K562 (cell line): ENCODE measurements around the gene BMP2K. TPM values are rescaled to one million over a fixed set of nuclear protein-coding genes. Genes with fewer than 3 reads are reported as not detected.

ENCODE experiments used
- ATAC-seq: fragments of 200-7000 bp; cut with Tn5 transposase; 3 replicates; pipeline ENCODE4 v1.9.1; 2020; ENCODE audit warnings: moderate library complexity
- Bru-seq: library from RNA; stranded (reverse); fragments of 400-500 nt; gene quantifications from one replicate; lab custom pipeline; 2021; lab: Mats Ljungman, UMichigan
- BruChase-seq, 2 experiments: library from RNA; stranded (reverse); fragments of 400-500 nt; gene quantifications; one replicate each; lab custom pipeline; 2021; lab: Mats Ljungman, UMichigan
- BruUV-seq: library from RNA; stranded (reverse); fragments of 400-500 nt; replicated peaks from 2 replicates; lab custom pipeline; 2021; lab: Mats Ljungman, UMichigan
- CTCF ChIA-PET: fragments of 300-600 bp; formaldehyde crosslinking; extraction: SDS; loops from one replicate; lab custom pipeline; 2021; ENCODE audit warnings: low intra/inter-chr PET ratio; lab: Yijun Ruan, JAX
- POLR2A ChIA-PET: fragments of 300-600, 350-650 bp; sonication (Branson Sonifier 250); formaldehyde crosslinking; extraction: SDS; loops from one replicate; lab custom pipeline; 2021; ENCODE audit warnings: antibody characterized with exemption, inconsistent platforms; lab: Yijun Ruan, JAX
- DNase-seq, 4 experiments: peaks; one replicate each; pipeline versions ENCODE4 v3.0.0 to v3.0.0-alpha.2; 2011 to 2018; ENCODE audit warnings: low spot score in 3 of 4, mixed read lengths in 3 of 4; ENCODE audit errors: extremely low read depth in 1 of 4
- FAIRE-seq: peaks from 2 replicates; lab custom pipeline; 2011; peaks lifted over from hg19 to GRCh38; lab: Jason Lieb, UNC
- H2AFZ ChIP-seq: 2 replicates; pipeline ENCODE4 v1.6.0; 2011; ENCODE audit warnings: low read depth, low read length, control low read depth, inconsistent platforms
- H3K27ac ChIP-seq: fragments of 200-600 bp; 3 replicates; pipeline ENCODE4 v1.8.0; 2011; ENCODE audit warnings: low read depth, mild to moderate bottlenecking, control low read depth, inconsistent platforms, low read length, moderate library complexity, mixed read lengths; ENCODE audit errors: extremely low read depth
- H3K27me3 ChIP-seq, 2 experiments: fragments of 300-600 bp in 1 of 2; 2 replicates in 1 of 2; 3 replicates in 1 of 2; pipeline versions ENCODE4 v1.6.0 to v1.8.0; 2011; ENCODE audit warnings: inconsistent platforms in 2 of 2, low read length in 2 of 2, mild to moderate bottlenecking in 1 of 2, mixed read lengths in 1 of 2, moderate library complexity in 1 of 2; ENCODE audit not compliant: control insufficient read depth in 2 of 2, insufficient read depth in 2 of 2
- H3K36me3 ChIP-seq: fragments of 300-600 bp; 3 replicates; pipeline ENCODE4 v1.8.0; 2011; ENCODE audit warnings: mild to moderate bottlenecking, low read length, inconsistent platforms; ENCODE audit not compliant: control insufficient read depth, insufficient read depth
- H3K4me1 ChIP-seq, 2 experiments: fragments of 200-600 bp in 1 of 2; replicated peaks in 1 of 2; 2 replicates in 1 of 2; 3 replicates in 1 of 2; pipeline versions ENCODE4 v1.5.1 to v1.8.0; 2011; ENCODE audit warnings: inconsistent platforms in 2 of 2, low read length in 2 of 2, mild to moderate bottlenecking in 1 of 2, mixed read lengths in 1 of 2, moderate library complexity in 1 of 2; ENCODE audit not compliant: control insufficient read depth in 2 of 2, insufficient read depth in 2 of 2
- H3K4me2 ChIP-seq: 2 replicates; pipeline ENCODE4 v1.6.1; 2011; ENCODE audit warnings: low read length, control low read depth, inconsistent platforms, mixed read lengths; ENCODE audit not compliant: insufficient read depth
- H3K4me3 ChIP-seq: fragments of 200-600 bp; sonication (generic), shearing (Covaris generic); 2 replicates; pipeline ENCODE4 v1.5.1; 2016; ENCODE audit warnings: control low read depth, inconsistent platforms
- H3K79me2 ChIP-seq: fragments of 200-600 bp; 3 replicates; pipeline ENCODE4 v1.8.0; 2011; ENCODE audit warnings: low read length, inconsistent platforms; ENCODE audit not compliant: control insufficient read depth, insufficient read depth
- H3K9ac ChIP-seq, 2 experiments: 2 replicates each; pipeline versions ENCODE4 v1.6.0 to v1.6.1; 2011; ENCODE audit warnings: low read depth in 2 of 2, low read length in 2 of 2, control low read depth in 1 of 2, inconsistent platforms in 1 of 2, mild to moderate bottlenecking in 1 of 2, mixed read lengths in 1 of 2; ENCODE audit not compliant: insufficient read depth in 1 of 2
- H3K9me1 ChIP-seq: one replicate; pipeline ENCODE4 v1.6.0; 2011; ENCODE audit warnings: inconsistent platforms, mild to moderate bottlenecking, low read length, moderate library complexity; ENCODE audit not compliant: control insufficient read depth, insufficient read depth
- H3K9me3 ChIP-seq: replicated peaks from 2 replicates; pipeline ENCODE4 v1.5.1; 2011; ENCODE audit warnings: low read depth, low read length, inconsistent platforms; ENCODE audit not compliant: control insufficient read depth, insufficient read depth
- H4K20me1 ChIP-seq: replicated peaks from 2 replicates; pipeline ENCODE4 v1.6.1; 2011; ENCODE audit warnings: low read length, inconsistent platforms, mixed read lengths; ENCODE audit not compliant: control insufficient read depth, insufficient read depth
- BRD9 ChIP-seq: fragments of 450-650 bp; IDR thresholded peaks from 2 replicates; pipeline ENCODE4 v1.6.1; 2018; ENCODE audit warnings: low read depth; ENCODE audit not compliant: partially characterized antibody
- CCNT2 ChIP-seq: IDR thresholded peaks from 2 replicates; pipeline ENCODE4 v1.6.1; 2011; ENCODE audit warnings: borderline replicate concordance, low read depth, mild to moderate bottlenecking, moderate library complexity, mixed read lengths, low read length; ENCODE audit not compliant: insufficient read length; ENCODE audit errors: extremely low read depth
- CREB3L1 ChIP-seq: fragments of 450-650 bp; IDR thresholded peaks from 2 replicates; pipeline ENCODE4 v1.6.1; 2014; ENCODE audit warnings: low read depth, mild to moderate bottlenecking, moderate library complexity, borderline replicate concordance
- CTCFL ChIP-seq: IDR thresholded peaks from 2 replicates; pipeline ENCODE4 v1.6.1; 2011; ENCODE audit warnings: borderline replicate concordance, low read depth, mild to moderate bottlenecking, moderate library complexity, low read length; ENCODE audit not compliant: insufficient read depth, poor library complexity, severe bottlenecking
- GABPA ChIP-seq: fragments of 200-800 bp; sonication (Bioruptor generic); conservative IDR thresholded peaks from 2 replicates; pipeline ENCODE4 v1.6.1; 2016; ENCODE audit warnings: low read depth, missing genetic modification characterization, missing compliant biosample characterization
- MCM3 ChIP-seq: fragments of 450-650 bp; IDR thresholded peaks from 2 replicates; pipeline ENCODE4 v1.6.1; 2016
- POLR2AphosphoS5 ChIP-seq: IDR thresholded peaks from 2 replicates; pipeline ENCODE4 v1.6.1; 2011; ENCODE audit warnings: mild to moderate bottlenecking, low read depth, low read length, moderate library complexity; ENCODE audit not compliant: control insufficient read depth, insufficient read depth
- RBBP5 ChIP-seq: fragments of 200-600 bp; sonication (generic); IDR thresholded peaks from 2 replicates; pipeline ENCODE4 v1.6.1; 2012; ENCODE audit warnings: borderline replicate concordance, mild to moderate bottlenecking, low read length, control low read depth, inconsistent platforms; ENCODE audit not compliant: insufficient read depth, poor library complexity, severe bottlenecking
- RBFOX2 ChIP-seq: fragments of 200-400 bp; formaldehyde crosslinking; IDR thresholded peaks from 2 replicates; pipeline ENCODE4 v1.6.1; 2017; ENCODE audit warnings: low read depth, mild to moderate bottlenecking, low read length, moderate library complexity
- TCF3 ChIP-seq: sonication (generic); formaldehyde crosslinking; IDR thresholded peaks from 2 replicates; pipeline ENCODE4 v1.4.0; 2020; ENCODE audit warnings: mild to moderate bottlenecking, missing genetic modification reagents
- ZNF695 ChIP-seq: fragments of 450-650 bp; formaldehyde crosslinking; IDR thresholded peaks from 2 replicates; pipeline ENCODE4 v1.4.0; 2020; ENCODE audit warnings: mild to moderate bottlenecking, moderate library complexity
- ZNF77 ChIP-seq: fragments of 250-450 bp; sonication (Bioruptor Pico); IDR thresholded peaks from 2 replicates; pipeline ENCODE4 v1.5.0; 2020
- WGBS: fragments of 100-300 bp; shearing (Covaris generic); methylation state at CpG from one replicate; pipeline ENCODE4 v1.1.6; 2016; ENCODE audit warnings: low coverage, mixed read lengths; ENCODE audit not compliant: insufficient coverage; ENCODE audit errors: missing lambda C conversion rate; 5-methylcytosine and 5-hydroxymethylcytosine counted together
- in situ Hi-C: fragments of 300-500 bp; cut with MboI; formaldehyde crosslinking; loops from 4 replicates; pipeline ENCODE4 v1.15.0; 2018; ENCODE audit warnings: inconsistent platforms, mixed read lengths
- intact Hi-C: fragments of 100-400 bp; cut with micrococcal nuclease; formaldehyde crosslinking; loops from 2 replicates; pipeline ENCODE4 v1.14.2; 2022
- long read RNA-seq, 3 experiments: library from polyadenylated mRNA in 2 of 3; library from RNA in 1 of 3; unstranded in 2 of 3; stranded (forward) in 1 of 3; transcript quantifications; one replicate each; pipeline ENCODE4 v2.0.0, GENCODE V29; 2019 to 2022
- polyA minus RNA-seq, 3 experiments: library from RNA; depleted of rRNA, polyadenylated mRNA; stranded (reverse); fragments of >200 nt; gene quantifications; 2 replicates each; pipeline ENCODE4 v1.2.3, GENCODE V29; 2011
- polyA plus RNA-seq, 8 experiments: library from polyadenylated mRNA; depleted of rRNA in 4 of 8; stranded (reverse) in 5 of 8; unstranded in 3 of 8; fragments of >200 nt; fragmentation: Nextera tagmentation in 2 of 8; fragmentation: Illumina TruSeq in 1 of 8; extraction: Ambion mirVana in 2 of 8; extraction: Trizol in 1 of 8; gene quantifications; 2 replicates each; pipeline versions ENCODE4 v1.2.1 to v1.2.3, GENCODE V29; 2011 to 2014; ENCODE audit warnings: inconsistent platforms in 1 of 8, missing spikeins in 1 of 8
- total RNA-seq, 7 experiments: library from RNA; depleted of rRNA in 6 of 7; stranded (reverse); fragments of >200 nt in 6 of 7; fragmentation: Illumina TruSeq in 2 of 7; extraction: Trizol in 2 of 7; gene quantifications; 2 replicates each; pipeline versions ENCODE4 v1.2.1 to v1.2.3, GENCODE V29; 2011 to 2021; ENCODE audit warnings: low replicate concordance in 1 of 7

BMP2K gene
- total RNA-seq (2011; cell fraction: chromatin; rRNA removed; ENCODE audit: low replicate concordance), result 277 and 609 TPM in 2 replicates
- 85.4 and 124 TPM in 2 replicates for total RNA-seq (2011; cell fraction: nucleolus; rRNA removed)
- 181 and 239 TPM in 2 replicates for total RNA-seq (2011; cell fraction: nucleoplasm; rRNA removed)
- total RNA-seq (2014; rRNA removed), result 87.6 and 88.6 TPM in 2 replicates
- 141 and 176 TPM in 2 replicates for total RNA-seq (2014; rRNA removed; fragmentation: Illumina TruSeq; extraction: Trizol)
- total RNA-seq (2015; rRNA removed; fragmentation: Illumina TruSeq; extraction: Trizol), result 202 and 217 TPM in 2 replicates
- total RNA-seq (2021), result 104 and 120 TPM in 2 replicates
- 125 and 150 TPM in 2 replicates for polyA plus RNA-seq (2011; rRNA removed)
- 51.4 and 56.4 TPM in 2 replicates for polyA plus RNA-seq (2011; cell fraction: cytosol; rRNA removed)
- 185 and 191 TPM in 2 replicates for polyA plus RNA-seq (2011; cell fraction: nucleus; rRNA removed)
- 52.6 and 57.6 TPM in 2 replicates for polyA plus RNA-seq (2012)
- polyA plus RNA-seq (2014; fragmentation: Illumina TruSeq; extraction: Trizol), result 96.8 and 104 TPM in 2 replicates
- polyA plus RNA-seq (2014; fragmentation: Nextera tagmentation; extraction: Ambion mirVana), result 10 to 100 TPM; 17.0 to 24.0 TPM
- 76.3 and 85.8 TPM in 2 replicates for polyA plus RNA-seq (2014; rRNA removed)
- 321 and 336 TPM in 2 replicates for polyA minus RNA-seq (2011; rRNA and poly(A)+ RNA removed)
- polyA minus RNA-seq (2011; cell fraction: cytosol; rRNA and poly(A)+ RNA removed), result 69.5 and 101 TPM in 2 replicates
- 312 and 418 TPM in 2 replicates for polyA minus RNA-seq (2011; cell fraction: nucleus; rRNA and poly(A)+ RNA removed)
- percentile 98 among the genes with signal in this experiment for Bru-seq, nascent RNA
- percentile 95 among the genes with signal in this experiment for BruChase-seq, experiment 1, labeled RNA remaining after a 2-hour chase
- BruChase-seq, experiment 2, labeled RNA remaining after a 6-hour chase, result percentile 94 among the genes with signal in this experiment
- long read RNA-seq, experiment 1, transcript BMP2K-201 (16 exons, 3,804 nt), result minor isoform, 9 of 166 reads
- long read RNA-seq, experiment 1, transcript BMP2K-204 (14 exons, 3,195 nt), result major isoform, 42 of 166 reads
- long read RNA-seq, experiment 1, partial matches to known transcripts, result 42 of 166 reads
- long read RNA-seq, experiment 1, other reads (novel, unspliced or antisense), result 73 of 166 reads
- long read RNA-seq, experiment 2, partial matches to known transcripts, result 8 of 45 reads
- long read RNA-seq, experiment 2, other reads (novel, unspliced or antisense), result 37 of 45 reads
- long read RNA-seq, experiment 3, partial matches to known transcripts, result 4 of 7 reads
- long read RNA-seq, experiment 3, other reads (novel, unspliced or antisense), result 3 of 7 reads

- Histone ChIP-seq H3K9ac (peak within 1 kb of the TSS; percentile 99), H3K27ac (peak within 1 kb of the TSS; percentile 98), H3K9me1 (no peaks in the 10 kb centered on the region), H2AFZ (peak within 1 kb of the TSS; percentile 74), H3K4me2 (peak within 1 kb of the TSS; percentile 96), H3K27me3 (no peaks in the 10 kb centered on the region), H3K79me2 (peaks cover 65% of the 10 kb centered on the region), H3K4me3 (peak within 1 kb of the TSS; percentile 89), H3K36me3 (peaks cover 24% of the 10 kb centered on the region), H4K20me1 (peaks cover 7% of the 10 kb centered on the region), H3K9me3 (no peaks in the 10 kb centered on the region), H3K4me1 (peaks cover 15 to 37% of the 10 kb centered on the region in 2 experiments)
- no TSS peak for BruUV-seq
- intact Hi-C loops, result loop anchor here (2.0 to 5.0 kb wide), 3 partner anchors 86 to 163 kb away; no protein-coding TSS in a partner anchor
- ATAC-seq (peak; percentile 73), DNase-seq (peak; percentile 86 to 89 (median 88)), FAIRE-seq (no peak)
- ChIA-PET CTCF (no interaction called here), POLR2A (interaction anchor here (0.5 to 1.4 kb wide), 7 partner anchors 8 to 164 kb away, joined by 3 to 5 read pairs (median 3); no protein-coding TSS in a partner anchor)
- 0% methylated on average over 4 of the region's 95 CpGs for WGBS
- in situ Hi-C loops, result no loop called here
- peak; percentile 93 for TF ChIP-seq RBFOX2
- TF ChIP-seq CCNT2, result peak; percentile 51
- no peak for TF ChIP-seq BRD9
- peak; percentile 63 for TF ChIP-seq RBBP5
- no peak for TF ChIP-seq ZNF695 (CRISPR knock-in tag)
- TF ChIP-seq POLR2AphosphoS5, result peak; percentile 64
- TF ChIP-seq CTCFL, result peak; percentile 11
- peak; percentile 82 for TF ChIP-seq GABPA (tag)
- TF ChIP-seq CREB3L1, result no peak
- TF ChIP-seq TCF3, result no peak
- TF ChIP-seq MCM3, result no peak
- TF ChIP-seq ZNF77 (CRISPR knock-in tag), result no peak
Observed at GRCh38 chr4:78776079-78776728, at the start of gene BMP2K. TSS of gene BMP2K (plus strand) at chr4:78776350. CDS start at chr4:78776544, 194 bp downstream.
